ENCODE measurements around the gene CROCC2. TPM values are rescaled to one million over a fixed set of nuclear protein-coding genes. Genes with fewer than 3 reads are reported as not detected.

The CROCC2 gene
- total RNA-seq, 6 donors from 2014 or later = 0.23 to 17.8 (median 7.6) TPM

- Histone ChIP-seq H3K36me3 (no peaks in the 10 kb centered on the region), H3K4me1 (peaks cover 14 to 27% (median 16%) of the 10 kb centered on the region in 4 donors), H3K4me3 (no peak overlapping the region), H3K27me3 (no peaks in the 10 kb centered on the region), H3K9me3 (no peaks in the 10 kb centered on the region), H3K27ac (no peak overlapping the region)
- WGBS, 2 donors = 53 to 63% methylated on average over 3 to 7 of the region's 7 CpGs
- no peak for TF ChIP-seq POLR2AphosphoS5 (IDR thresholded peaks at IDR 0.05)
- TF ChIP-seq, protein P1, sequence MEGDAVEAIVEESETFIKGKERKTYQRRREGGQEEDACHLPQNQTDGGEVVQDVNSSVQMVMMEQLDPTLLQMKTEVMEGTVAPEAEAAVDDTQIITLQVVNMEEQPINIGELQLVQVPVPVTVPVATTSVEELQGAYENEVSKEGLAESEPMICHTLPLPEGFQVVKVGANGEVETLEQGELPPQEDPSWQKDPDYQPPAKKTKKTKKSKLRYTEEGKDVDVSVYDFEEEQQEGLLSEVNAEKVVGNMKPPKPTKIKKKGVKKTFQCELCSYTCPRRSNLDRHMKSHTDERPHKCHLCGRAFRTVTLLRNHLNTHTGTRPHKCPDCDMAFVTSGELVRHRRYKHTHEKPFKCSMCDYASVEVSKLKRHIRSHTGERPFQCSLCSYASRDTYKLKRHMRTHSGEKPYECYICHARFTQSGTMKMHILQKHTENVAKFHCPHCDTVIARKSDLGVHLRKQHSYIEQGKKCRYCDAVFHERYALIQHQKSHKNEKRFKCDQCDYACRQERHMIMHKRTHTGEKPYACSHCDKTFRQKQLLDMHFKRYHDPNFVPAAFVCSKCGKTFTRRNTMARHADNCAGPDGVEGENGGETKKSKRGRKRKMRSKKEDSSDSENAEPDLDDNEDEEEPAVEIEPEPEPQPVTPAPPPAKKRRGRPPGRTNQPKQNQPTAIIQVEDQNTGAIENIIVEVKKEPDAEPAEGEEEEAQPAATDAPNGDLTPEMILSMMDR (IDR thresholded peaks at IDR 0.05) = no peak
- TF ChIP-seq EP300 (IDR thresholded peaks at IDR 0.05) = no peak
- no peak for TF ChIP-seq POLR2A (IDR thresholded peaks at IDR 0.05)
- ATAC-seq (ENCODE audit: low FRiP score in 2 of 2) (no peak), DNase-seq (peak in 1 of 2 donors; percentile 31)
These were observed 3.5 kb upstream of the CROCC2 start for GRCh38 chr2:240902615-240903041.

DNA sequence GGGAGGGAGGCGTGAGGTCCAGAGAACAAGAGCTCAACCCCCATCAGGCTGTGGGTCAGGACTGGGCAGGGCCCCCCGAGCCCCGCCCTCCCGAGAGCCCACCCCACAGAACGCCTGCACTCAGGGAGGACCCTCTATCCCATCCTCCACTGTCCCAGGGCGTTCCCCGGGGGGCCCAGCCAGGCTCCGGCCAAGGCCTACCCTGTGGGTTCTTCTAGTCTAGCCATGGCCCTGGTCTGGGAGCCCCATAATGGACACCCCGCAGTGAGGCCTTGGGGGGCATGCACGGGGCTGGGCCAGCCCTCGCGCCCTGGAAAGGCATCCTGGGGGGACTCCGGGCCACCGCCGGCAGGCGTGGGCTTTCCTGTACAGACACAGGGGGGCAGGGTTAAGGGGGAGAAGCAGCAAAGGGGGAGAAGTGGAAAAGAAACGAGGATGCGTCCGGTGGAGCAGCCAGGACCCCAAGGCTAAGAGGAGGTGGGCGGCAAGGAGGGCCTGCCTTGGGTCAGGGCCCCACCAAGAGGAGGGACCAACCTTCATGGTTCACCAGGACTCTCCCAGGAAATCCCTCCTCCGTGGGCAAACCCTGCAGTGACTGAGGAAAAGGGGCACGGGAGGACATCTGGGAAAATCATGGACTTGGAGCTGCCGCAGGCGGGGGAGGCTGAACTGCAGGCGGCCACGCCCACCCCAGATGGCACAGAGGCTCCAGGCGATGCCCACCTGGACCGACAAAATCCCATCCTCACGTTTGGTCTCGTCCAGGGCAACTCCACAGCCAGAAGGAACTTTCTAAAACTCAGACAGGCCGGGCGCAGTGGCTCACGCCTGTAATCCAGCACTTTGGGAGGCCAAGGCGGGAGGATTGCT, 2.7 kb upstream of the CROCC2 start:
- ATAC-seq (ENCODE audit: low FRiP score in 2 of 2) = no peak
- Histone ChIP-seq H3K4me1 (peaks cover 7 to 19% (median 9%) of the 10 kb centered on the region in 4 donors), H3K27me3 (no peaks in the 10 kb centered on the region), H3K36me3 (no peaks in the 10 kb centered on the region), H3K4me3 (no peak overlapping the region), H3K27ac (no peak overlapping the region), H3K9me3 (no peaks in the 10 kb centered on the region)
- TF ChIP-seq, protein P1 (IDR thresholded peaks at IDR 0.05) = no peak
- peak in 1 of 2 donors; percentile 73 for DNase-seq
- whole genome bisulfite sequencing, 2 donors = 89% methylated on average over 21 to 34 of the region's 34 CpGs

DNA sequence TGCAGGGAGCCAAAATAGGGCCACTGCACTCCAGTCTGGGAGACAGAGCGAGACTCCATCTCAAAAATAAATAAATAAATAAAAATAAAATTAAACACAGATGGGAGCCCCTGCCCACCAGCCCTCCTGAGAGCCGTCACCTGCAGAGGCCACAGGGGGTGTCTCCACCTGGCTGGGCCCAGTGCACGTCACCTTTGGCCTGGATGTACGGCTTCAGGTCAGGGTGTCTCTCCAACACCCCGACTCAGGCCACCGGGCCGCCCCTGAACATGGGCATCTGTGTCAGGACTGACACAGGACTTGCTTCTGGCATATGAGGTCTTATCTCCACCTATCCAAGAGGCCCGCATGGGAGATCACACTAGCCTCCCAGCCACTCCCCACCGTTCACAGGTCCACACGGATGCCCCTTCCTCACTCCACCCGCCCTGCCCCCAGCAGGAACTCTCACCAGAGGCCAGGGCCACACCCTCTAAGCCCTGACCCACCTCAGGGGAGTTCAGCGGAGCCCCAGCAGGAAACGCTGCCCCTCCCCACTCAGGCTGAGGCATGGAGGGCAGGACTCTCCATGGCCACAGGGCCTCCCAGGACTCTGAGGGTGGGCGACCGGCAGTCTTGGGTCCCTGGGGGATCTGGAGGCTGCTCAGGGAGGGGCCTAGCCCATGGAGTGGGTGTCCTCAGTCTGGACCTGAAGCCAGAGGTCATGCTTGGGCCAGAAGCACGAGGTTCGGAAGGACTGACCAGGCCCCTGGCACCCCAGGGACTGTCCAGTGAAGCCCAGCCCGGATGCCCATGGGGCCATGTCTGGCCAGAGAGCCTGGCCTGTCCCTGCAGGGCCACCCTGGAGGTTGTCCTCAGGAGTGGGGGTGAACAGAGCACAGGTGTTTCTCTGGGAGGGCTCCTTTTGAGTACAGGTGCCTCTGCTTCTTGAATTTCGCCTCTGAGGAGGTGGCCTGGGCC, 1.6 kb upstream of the CROCC2 start:
- DNase-seq (peak in 1 of 2 donors; percentile 68), ATAC-seq (ENCODE audit: low FRiP score in 2 of 2) (peak in 1 of 2 donors; percentile 22)
- Histone ChIP-seq H3K36me3 (no peaks in the 10 kb centered on the region), H3K4me1 (peaks cover 0 to 8% (median under 1%) of the 10 kb centered on the region in 4 donors), H3K27me3 (no peaks in the 10 kb centered on the region), H3K9me3 (no peaks in the 10 kb centered on the region), H3K4me3 (no peak overlapping the region), H3K27ac (no peak overlapping the region)
- WGBS, 2 donors = 82 to 86% methylated on average over 12 to 19 of the region's 19 CpGs
- TF ChIP-seq POLR2A (IDR thresholded peaks at IDR 0.05) (no peak), POLR2AphosphoS5 (IDR thresholded peaks at IDR 0.05) (no peak), EP300 (IDR thresholded peaks at IDR 0.05) (no peak)
- TF ChIP-seq, protein P1 (IDR thresholded peaks at IDR 0.05) = no peak

- DNase-seq = peak in 1 of 2 donors; percentile 75
- Histone ChIP-seq H3K4me3 (no peak overlapping the region), H3K4me1 (peaks cover 0 to 7% (median 0%) of the 10 kb centered on the region in 4 donors), H3K9me3 (no peaks in the 10 kb centered on the region), H3K27ac (no peak overlapping the region), H3K27me3 (no peaks in the 10 kb centered on the region), H3K36me3 (no peaks in the 10 kb centered on the region)
- TF ChIP-seq, protein P1 (IDR thresholded peaks at IDR 0.05) = no peak
- TF ChIP-seq POLR2A (IDR thresholded peaks at IDR 0.05) (no peak), POLR2AphosphoS5 (IDR thresholded peaks at IDR 0.05) (no peak), EP300 (IDR thresholded peaks at IDR 0.05) (no peak)
- WGBS, 2 donors = 85% methylated on average over 13 of the region's 13 CpGs; no CpG with 5 or more reads in 1 of the 2 donors
- ATAC-seq (ENCODE audit: low FRiP score in 2 of 2) = peak; percentile 13 to 63
These were observed 857 bp upstream of the CROCC2 start for GRCh38 chr2:240905176-240905781.
